HT-29 (cell line): ENCODE measurements around the gene RWDD2A. TPM values are rescaled to one million over a fixed set of nuclear protein-coding genes. Genes with fewer than 3 reads are reported as not detected.
"Not testable (repeated sequence)": the region's sequence is repeated elsewhere in the genome, so short reads cannot be mapped to it uniquely, and the experiment has no call there.

ENCODE experiments used
- DNase-seq: peaks from one replicate; pipeline ENCODE4 v3.0.0-alpha.2; 2015; ENCODE audit warnings: low spot score
- total RNA-seq: library from RNA; depleted of rRNA; stranded (reverse); fragments of >200 nt; shearing (Covaris generic); gene quantifications from 2 replicates; pipeline ENCODE4 v1.2.3, GENCODE V29; 2014; rRNA removed

Gene RWDD2A
- total RNA-seq, result 0.60 and 1.1 TPM in 2 replicates

- DNase-seq, result peak; percentile 85
Measured at GRCh38 chr6:83192871-83193746, at the start of gene RWDD2A, which contains the start of gene PGM3. TSS of gene RWDD2A (plus strand) at chr6:83193357. CDS start at chr6:83194452, 1,095 bp downstream. TSS of gene PGM3 (minus strand) at chr6:83193265. CDS start at chr6:83191012, 2,253 bp downstream.

GRCh38 chr6:83151114-83151513 lies 42.0 kb upstream of the RWDD2A start:
- DNase-seq, result no peak

DNA sequence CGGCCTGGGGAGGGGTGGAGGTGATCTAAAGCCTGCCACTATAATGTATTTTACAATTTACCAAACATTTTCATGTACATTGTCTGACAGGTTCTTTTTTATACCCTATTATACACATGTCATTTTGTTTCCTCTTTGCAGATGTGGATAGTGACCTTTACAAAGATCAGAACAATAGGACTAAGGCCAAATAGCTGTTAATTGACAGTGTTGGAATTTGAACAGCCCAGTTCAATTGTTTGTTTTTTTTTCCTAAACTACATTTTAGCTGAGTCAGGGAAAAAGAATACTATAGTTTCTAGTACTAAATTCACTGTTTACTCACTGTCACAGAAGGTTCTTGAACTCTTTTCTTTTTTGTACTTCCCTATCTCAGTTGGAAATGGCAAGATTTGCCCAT lies 40.2 kb upstream of the RWDD2A start:
- no peak for DNase-seq

DNA sequence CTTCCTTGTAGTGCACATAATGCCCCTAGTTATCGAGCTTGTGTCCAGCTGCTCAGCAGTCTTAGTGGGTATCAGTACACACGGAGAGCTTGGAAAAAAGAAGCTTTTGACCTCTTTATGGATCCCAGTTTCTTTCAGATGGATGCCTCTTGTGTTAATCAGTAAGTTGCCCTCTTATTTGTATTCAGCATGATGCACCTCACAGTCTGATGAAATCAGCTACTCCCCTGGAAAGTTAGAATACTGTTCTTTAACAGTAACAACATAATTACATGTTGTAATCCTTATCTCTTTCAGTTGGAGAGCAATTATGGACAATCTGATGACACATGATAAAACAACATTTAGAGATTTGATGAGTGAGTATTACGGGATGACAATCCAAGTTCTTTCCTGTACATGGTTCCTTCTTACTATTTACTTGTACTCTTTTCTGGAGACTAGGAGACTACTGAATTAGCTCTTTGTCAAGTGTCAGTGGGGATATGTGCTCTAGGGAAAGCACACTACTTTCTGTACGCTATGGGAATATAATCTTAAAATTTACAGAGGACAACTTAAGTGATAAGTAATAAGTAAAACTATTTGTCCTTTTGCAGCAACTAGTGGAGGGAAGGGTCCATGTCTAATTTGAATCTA lies 39.2 kb upstream of the RWDD2A start:
- no peak for DNase-seq

DNA sequence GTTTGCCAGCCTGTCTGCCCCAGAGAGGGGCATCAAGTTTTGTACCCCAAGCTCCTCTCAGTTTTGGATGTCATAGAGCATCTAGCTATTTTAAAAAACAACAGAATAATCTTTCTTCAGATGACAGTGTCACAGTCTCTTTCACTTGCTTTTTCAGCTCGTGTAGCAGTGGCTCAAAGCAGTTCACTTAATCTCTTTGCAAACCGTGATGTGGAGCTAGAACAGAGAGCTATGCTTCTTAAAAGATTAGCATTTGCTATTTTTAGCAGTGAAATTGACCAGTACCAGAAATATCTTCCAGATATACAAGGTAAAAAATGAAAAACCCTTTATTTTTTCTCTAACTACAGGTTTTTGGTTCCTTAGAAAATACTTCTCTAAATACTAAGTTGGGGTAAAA lies 37.4 kb upstream of the RWDD2A start:
- no peak for DNase-seq

DNA sequence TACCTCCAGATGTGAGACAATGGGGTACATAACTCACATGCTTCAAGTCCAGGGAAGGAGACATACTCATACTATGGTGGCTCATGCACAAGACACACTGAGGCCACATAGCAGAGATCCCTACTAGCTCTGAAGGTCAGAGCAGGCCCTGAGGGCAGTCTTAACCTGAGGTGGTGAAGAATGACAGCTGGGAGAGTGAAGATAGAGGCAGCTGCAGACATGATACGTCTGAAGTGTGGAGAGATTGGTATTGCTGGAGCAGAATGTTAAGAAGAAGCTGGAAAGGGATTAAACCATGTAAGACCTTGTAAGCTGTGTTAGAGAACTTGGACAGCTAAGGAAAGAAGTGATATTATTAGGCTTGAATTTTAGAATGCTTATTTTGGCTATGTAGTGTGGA lies 33.0 kb upstream of the RWDD2A start:
- no peak for DNase-seq

GRCh38 chr6:83167726-83168278 lies 25.4 kb upstream of the RWDD2A start:
- DNase-seq, result no peak

- no peak for DNase-seq
Measured at GRCh38 chr6:83168556-83168955, 24.6 kb upstream of the RWDD2A start.

DNA sequence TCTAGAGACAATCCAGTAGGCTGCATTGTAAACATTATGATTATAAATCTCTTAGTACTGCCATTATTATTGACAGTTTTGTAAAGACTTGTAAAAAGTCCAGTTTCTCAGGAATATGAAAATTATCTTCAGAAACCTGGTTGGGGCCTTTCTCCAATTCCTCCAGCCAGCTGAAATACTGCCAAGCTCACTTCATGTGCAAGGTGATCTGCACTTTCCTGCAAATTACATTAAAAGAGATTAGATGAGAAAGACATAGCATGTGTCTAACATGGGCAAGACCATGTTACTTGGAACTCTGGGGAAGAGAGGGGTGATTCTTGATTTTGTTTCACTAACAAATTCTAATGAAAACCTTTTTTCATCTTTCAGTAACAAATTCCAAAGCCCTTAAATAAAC lies 24.1 kb upstream of the RWDD2A start:
- DNase-seq, result no peak

- DNase-seq, result no peak
Measured at GRCh38 chr6:83169511-83169910, 23.6 kb upstream of the RWDD2A start.

- DNase-seq, result no peak
Measured at GRCh38 chr6:83176246-83176645, 16.9 kb upstream of the RWDD2A start.

- DNase-seq, result no peak
Measured at GRCh38 chr6:83180426-83180950, 12.7 kb upstream of the RWDD2A start.

GRCh38 chr6:83182114-83182513 lies 11.0 kb upstream of the RWDD2A start:
- no peak for DNase-seq

- no peak for DNase-seq
Measured at GRCh38 chr6:83183082-83183828, 9.9 kb upstream of the RWDD2A start.

DNA sequence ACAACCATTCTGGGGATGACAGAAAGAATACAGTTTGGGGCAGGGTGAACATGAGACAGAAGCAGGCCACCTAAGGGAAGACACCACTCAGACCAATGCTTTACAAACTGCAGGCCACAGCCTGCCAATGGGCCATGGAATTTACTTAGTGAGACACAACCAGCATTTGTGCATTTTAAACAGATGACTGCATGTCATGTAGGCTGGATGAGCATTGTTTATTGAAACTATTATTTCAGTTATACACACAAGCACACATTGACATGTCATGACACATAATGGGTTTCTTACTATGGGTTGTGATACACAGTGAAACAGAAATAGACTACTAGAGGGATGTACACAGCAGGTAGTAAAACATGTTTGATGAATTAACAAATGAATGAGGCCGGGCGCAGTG lies 8.1 kb upstream of the RWDD2A start:
- no peak for DNase-seq

DNA sequence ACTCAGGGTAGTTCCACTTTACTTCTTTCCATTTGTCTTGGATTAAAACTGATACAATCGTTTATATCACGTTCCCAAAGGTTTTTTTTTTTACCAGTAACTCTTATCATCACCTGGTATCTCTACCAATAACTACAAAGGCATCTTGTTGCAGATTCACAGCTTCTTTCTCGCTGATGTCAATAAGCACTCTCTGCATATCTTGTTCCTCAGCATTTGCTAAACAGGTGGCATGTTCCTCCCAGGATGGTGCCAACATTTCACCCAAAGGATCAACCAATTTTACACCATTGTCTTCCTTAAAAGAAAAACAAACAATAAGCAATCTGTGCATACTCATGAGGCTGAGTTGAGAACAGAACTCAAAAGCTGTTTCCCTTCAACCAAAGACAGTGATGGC lies 4.7 kb upstream of the RWDD2A start:
- DNase-seq, result no peak

- DNase-seq, result no peak
Measured at GRCh38 chr6:83190626-83191025, 2.5 kb upstream of the RWDD2A start.

GRCh38 chr6:83191974-83192373 lies 1.2 kb upstream of the RWDD2A start:
- not testable (repeated sequence) for DNase-seq

- peak; percentile 25 for DNase-seq
Measured at GRCh38 chr6:83192456-83192855, 701 bp upstream of the RWDD2A start.

- DNase-seq, result peak; percentile 52
Measured at GRCh38 chr6:83193747-83194566, 800 bp downstream of the RWDD2A start.
